Fibroblast of gingiva (primary cell): ENCODE results near the gene AUTS2.
A peak's percentile ranks its signal among the peaks of the same experiment; 100 is the strongest.

Source experiments
- DNase-seq: peaks from one replicate; pipeline ENCODE4 v3.0.0-alpha.2; 2011; ENCODE audit warnings: low read depth

The AUTS2 gene

DNA sequence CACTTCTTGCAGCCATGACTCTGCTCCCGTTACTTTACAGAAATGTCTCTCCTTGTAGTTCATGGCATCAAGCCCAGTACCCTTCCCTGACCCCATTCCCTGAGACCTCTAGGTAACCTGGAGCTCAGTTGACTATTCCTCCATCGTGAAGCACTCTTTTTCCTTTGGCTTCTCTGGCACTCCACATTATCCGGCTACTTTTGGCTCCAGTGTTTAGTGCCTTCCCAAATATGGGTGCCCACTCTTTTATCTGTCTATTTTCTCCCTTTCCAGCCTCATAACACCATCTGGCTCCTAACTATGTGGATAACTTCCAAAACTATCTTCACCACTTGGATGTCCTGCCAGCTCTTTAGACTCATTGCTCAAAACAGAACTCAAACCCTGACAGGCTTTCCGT, 788.9 kb downstream of the AUTS2 start:
- no peak for DNase-seq

DNA sequence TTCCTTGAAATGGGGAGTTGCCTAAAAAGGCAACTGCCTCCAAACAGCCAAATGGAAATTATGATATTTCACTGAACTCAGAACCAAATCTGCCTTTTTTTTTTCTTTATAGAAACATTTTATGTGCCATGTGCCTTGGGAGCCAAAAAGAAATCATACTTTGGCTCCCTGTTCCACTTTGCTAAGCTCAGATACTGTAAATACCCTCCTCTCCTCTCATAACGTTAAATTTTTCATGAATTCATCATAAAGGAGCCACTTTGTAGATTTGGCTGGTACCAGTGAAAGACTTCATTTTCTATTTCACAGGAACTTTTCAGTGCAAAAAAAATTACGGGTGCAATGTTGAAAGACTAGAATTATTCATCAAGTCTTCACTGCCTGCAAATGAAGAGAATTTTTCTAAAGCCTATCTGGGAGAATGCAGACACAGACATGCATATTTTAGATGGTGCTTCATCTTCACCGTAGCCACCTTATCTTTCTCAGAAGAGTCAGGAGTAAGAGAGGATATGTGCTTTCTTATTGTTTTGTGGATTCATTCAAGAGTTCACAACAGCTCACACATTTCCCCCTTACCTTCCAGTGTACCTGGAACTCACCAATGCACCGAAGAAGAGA, 791.4 kb downstream of the AUTS2 start:
- no peak for DNase-seq

DNA sequence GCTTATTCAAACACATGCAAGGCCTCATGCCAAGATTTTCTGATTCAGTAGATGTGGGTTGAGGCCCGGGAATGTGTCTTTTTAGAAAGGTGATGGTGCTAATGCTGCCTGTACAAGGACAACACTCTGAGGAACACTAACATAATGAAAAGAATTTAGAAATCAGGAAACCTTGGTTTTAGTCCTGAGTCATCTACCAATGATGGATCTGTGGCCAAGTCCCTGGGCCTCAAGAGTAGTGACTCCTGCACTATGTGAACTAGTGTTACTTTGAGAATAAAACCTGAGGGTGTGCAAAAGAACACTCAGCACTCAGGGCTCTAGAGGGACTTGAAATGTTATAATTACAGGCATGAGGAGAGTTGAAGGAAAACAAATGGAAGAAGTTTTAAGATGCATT, 792.0 kb downstream of the AUTS2 start:
- no peak for DNase-seq

DNA sequence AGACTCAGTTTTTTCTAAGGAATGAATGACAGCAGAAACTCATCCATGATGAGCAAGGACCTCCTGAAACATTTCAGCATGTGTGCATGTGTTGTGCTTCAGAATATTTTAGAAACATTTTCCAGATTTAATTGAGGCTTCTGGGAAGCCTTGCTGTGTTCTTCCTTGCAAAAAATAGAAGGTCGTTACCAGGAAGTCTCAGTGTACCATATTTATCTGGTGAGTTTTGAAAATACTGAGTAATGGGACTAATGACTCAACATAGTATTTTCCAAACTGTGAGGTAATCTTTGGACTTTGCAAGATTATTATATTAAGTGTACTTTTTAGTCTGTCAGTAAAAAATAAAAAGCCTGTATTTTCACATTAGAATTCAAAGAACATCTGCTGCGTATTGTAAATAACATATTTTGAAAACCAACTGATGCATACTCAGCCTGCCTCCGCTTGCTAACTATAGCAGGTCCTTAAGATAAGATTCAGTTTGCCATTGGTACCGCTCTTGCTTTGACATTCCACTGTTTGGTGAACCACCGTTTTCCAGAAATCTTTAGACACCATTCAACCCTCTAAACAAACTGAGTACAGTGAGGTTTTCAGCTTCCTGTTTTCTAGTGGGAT, 794.1 kb downstream of the AUTS2 start:
- DNase-seq: peak; percentile 19

DNA sequence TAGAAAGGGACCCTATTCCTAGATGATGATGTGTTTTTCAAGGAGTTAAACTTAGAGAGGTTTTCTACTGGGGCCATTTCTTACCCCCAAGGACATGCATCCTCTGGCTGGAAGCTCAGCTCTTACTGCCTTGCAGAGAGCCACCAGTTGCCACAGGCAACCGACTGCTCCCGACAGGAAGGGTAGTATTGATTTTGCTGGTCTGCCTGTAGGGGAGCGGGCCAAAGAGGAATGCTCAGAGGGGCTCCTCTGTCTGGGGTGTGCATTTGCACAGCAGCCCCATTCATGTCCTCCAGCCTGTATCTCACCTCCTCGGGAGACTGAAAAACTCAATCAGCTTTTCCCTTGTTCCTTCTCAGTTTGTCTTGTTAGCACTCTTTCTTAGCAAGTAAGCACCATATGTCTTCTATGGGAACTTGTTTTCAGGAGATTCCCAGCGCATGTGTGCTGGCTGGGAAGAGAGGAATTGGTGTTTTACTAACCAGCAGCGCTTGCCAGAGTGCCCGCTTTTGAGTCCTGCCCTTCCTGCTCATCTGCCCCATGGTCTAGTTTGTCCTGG, 794.7 kb downstream of the AUTS2 start:
- DNase-seq: no peak

DNA sequence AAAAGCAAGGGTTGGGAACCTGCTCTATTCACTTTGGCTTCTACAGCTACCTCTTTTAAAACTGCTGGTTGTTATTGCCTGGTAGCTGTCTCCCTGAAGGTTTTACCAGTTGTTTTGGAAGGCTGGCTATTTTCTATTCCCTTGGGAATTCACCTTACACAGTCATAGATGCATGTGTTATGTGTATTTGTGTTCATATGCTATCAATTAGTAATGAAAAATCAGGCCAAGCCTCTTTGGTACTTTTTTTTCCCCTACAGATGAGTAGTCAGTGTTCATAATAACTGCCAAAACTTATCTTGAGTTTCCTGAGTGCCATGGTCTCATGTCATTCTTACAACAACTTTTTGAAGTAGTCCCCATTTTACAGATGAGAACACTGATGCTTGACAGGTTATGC, 795.7 kb downstream of the AUTS2 start:
- no peak for DNase-seq

DNA sequence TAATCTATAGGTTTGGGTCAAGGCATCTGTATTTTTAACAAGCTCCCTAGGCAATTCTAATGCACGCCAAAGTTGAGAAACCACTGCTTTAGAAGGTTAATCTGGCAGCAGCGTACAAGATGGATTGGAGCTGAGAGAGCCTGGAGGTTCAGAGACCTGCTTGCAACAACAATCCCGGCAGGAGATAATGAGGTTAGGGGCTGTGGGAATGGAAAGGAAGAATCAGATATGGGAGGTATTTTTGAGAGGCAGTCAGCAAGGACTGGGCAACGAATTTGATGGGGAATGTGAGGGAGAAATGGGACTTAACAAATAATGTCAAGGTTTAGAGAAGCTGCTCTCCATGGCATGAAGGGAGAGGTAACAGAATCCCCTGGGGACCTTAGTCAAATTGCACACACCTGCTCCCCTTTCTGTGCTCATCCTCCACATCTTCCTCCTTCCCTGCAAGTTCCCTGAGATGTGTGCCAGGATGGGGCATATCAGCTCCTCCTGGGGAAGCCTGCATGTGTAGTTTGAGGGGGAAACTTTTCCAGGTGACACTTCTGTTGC, 802.6 kb downstream of the AUTS2 start:
- DNase-seq: no peak

DNA sequence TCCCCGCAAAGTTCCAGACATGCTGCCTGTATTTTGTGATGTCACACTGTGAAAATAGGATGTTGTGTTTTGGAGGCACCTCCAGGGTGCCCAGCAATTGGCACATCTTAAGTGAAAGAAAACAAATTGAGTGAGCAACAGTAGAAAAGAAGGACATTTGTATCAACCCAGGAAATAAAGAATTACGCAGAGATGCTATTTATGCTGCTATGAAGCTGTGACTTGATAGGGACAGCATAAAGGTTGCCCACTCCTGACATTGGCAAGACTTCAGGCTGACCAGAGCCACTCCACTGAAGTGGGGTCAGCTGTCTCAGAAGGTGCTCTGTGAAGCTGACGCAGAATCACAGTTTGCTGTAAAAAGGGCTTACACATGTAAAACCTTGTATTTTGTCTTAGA, 803.8 kb downstream of the AUTS2 start:
- no peak for DNase-seq

DNA sequence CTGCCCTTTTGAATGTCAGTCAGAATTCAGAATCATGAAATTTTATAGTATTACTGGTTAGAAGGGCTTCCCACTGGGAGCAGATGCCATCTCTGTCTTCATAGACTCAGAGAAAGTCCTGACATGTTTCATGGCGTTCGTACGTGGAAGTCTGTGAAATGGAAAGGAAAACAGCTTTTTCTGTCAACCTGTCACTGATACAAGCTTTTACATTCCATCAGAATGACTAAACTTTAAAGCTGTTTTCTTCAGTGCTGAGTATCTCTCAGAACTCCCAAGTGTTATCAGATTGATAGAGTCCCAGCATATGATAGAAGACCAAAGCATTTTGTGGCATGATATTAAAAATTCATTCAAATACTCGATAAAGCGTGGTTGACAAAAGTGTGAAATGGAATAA, 807.0 kb downstream of the AUTS2 start:
- DNase-seq: no peak

DNA sequence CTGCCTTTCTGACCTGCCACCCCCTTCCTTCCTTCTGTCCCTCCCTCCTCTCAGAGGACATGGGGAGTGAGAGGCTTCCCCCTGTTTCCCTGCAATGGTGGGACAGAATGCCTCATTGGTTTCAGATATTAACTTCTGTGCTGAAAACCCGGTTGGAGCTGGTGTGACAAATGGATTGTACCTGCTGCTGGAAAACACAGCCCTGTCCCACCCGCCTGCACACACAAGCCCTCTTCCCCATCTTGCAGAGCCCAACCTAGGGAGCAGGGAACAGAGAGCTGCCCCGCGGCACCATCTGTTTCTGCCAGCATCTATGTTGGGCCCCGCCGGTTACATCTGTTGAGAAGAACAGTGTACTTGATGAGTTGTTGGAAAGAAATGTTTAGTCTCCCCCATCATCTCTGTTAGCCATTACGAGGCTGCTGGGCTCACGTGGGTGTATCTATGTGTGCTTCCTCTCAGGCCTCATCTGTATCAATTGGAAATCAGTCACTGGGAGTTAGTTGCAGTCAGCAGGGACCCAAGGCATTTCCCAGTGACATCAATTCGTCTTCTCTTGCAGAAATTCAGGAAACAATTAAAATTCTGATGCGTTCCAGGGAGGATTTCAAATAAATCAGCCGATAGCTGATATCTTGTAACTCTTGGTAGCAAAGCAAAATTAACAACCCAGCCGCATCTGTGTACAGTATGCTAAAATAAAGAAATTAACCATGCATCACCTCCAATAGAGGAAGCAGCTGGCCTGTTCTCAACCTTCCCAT, 808.1 kb downstream of the AUTS2 start:
- no peak for DNase-seq

DNA sequence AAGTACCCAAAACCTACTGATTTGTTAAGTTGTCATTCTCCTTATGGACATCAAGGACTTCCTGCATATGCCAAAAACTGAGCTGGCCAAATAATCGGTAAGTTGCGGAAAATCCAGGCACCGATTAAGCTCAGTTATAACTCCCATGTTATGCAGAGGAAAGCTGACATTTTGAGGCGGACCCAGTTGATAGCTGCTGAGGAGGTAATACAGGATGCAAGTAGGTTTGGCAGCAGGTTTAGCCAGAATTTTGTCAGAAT, 808.6 kb downstream of the AUTS2 start:
- no peak for DNase-seq

DNA sequence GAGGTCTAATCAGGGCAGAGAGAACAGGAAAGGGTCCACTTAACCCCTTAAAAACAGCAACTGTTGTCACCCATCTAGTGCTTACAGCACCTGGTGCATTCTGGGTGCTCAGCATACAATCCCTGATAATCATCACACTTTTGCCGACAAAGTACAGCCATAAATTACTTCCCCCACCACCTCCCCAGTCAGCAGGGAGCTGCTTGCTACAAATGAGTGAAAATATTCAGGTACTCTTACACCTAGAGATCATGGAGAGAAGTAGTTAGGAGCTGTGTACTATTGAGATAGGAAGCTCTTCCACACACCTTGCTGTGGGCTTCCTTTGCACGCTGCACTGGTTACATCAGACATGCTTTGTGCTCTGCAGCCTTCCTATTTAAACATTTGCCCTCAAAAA, 810.2 kb downstream of the AUTS2 start:
- no peak for DNase-seq

DNA sequence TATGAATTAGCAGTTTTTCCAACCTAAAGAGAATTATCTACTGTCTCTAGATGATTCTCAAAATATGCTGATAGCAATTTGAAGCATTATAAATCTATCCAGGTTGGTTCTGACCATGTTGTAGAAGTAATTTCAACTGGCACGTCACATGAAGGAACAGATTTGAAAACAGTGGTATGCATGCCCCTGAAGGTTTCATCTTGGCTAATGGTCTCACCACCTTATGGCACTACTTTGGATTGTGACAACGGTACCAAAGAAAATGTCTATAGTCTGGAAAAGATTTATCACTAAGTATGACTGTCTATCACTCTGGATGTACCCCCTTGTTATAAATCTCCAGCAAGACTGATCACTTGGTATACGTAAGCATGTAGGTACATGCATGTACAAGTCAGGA, 810.6 kb downstream of the AUTS2 start:
- no peak for DNase-seq

DNA sequence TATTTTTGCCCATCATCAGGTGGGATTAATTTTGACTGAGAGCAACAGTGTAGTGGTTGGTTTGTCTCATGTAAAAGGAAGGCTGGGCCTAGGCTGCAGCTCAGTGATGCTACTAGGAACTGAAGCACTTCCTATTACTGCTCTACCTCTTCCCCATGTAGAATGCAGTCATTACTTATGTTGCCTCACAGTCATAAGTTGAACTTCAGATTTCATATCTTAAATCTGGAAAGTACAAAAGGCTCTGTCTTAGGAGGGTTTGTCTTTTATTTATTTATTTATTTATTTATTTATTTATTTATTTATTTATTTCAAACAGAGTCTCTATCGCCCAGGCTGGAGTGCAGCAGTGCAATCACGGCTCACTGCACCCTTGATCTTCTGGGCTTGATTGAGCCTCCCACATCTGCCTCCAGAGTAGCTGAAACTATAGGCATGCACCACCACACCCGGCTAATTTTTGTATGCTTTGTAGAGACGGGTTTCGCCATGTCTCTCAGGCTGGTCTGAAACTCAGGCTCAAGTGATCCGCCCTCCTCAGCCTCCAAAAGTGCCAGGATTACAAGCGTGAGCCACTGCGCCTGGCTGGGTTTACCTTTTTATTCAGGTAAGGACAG, 812.0 kb downstream of the AUTS2 start:
- no peak for DNase-seq

DNA sequence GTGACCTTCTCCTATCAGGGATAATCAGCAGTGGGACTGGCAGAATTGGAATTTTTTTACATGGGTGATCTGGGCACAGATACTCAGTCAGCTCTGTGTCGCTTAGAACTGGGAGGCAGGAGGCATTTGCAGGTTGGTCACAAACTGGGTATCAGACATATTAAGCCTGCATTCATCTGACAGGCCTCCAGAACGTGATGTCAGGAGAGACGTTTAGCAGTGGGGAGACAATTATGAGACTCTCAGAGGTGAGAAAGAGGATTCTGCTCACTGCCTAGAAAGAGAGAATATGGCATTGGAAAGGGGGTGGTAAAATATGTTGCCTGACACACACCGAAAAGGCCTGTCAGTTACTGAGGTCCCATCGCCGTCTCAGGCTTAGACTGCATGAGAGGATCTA, 816.1 kb downstream of the AUTS2 start:
- no peak for DNase-seq

DNA sequence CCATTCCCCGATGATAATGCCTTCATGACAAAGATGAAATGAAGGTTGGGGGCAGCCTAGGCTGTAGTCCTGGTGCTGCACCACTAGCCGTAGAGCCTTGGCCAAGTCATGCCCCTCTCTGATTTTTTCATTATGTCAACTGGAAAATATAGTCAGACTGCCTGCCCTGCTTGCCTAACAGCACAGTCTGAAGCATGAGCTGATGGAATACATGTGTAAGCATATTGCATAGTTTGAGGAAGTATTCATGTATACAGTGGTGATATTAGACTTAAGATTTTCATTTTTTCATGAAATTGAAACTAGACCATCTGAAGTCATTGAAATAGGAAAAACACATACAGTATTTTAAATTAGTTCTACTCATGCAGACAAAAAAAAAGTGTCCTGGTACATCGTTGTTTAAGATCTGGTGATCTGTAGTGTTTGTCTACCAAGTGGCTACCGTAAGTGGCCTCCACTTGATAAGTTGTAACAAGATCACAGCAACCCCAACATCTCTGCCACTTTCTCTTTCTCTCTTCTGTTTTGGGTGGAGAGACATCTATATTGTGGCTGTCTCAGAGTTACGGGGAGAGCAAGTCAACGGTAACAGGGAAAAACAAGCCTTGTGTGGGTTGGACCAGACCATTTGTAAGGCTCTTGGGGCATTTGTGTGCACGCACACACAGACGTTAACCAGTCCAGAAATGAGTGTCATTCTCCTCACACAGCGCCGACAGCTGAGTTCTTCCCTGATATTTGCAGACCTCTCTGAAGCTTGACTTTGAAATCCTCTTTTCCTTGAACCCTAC, 817.1 kb downstream of the AUTS2 start:
- no peak for DNase-seq

DNA sequence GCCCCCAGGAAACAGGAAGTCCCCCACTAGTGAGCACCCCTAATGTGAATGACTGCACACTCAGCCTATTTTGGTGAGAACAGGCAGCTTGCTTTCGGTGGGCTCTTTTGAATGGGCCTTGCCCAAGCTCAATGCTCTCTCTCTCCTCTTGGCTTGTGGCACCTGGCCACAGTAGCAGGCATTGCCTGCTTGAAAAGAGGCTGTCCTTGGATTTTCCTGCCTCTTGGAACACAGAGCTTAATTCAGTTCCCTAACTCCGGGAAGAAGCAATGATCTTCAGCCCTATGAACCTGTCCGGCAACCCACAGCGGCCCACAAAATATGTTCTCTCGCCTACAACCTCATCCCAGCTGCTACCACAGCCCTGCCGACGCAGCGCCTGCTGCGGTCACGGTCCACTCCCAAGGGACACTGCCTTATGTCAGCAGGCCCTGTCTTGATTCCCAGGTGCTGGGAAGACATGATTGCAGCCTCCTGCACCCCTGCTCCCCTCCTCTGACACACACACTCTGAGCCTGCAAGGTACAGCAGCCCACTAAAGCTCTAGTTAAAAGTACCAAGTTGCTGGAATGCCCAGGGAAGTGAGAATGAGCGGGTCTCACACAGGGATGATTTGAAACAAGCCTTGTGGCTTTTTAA, 818.2 kb downstream of the AUTS2 start:
- no peak for DNase-seq

DNA sequence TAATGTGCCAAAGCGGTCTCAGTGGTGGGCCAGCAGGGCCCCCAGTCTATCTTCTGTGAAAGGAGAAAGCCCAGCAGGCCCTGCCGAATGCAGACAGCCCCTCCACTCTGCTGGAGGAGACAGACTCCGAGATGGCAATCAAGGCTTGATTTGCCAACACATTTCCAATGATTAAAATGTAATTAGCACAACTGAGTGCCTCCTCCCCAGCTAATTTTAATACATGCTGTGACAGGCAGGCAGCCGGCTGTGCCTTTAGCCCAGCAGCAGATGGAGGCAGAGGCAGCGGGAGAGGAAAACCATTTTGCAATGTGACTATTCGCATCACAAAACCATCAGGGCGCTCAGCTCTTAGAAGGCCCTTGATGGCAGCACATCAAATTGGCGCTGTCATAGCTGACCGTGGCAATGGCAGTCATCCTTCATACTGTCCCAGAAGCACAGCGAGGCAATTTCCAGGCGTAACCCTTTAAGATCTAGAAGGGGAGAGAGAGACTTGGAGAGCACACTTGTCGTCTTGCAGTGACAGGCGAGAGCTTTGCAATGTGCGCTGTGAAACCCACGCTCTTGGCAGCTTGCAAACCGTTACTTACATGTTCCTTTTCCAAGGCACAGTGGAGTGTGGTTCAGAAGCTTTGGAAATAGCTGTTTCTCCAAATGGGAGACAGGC, 818.8 kb downstream of the AUTS2 start:
- DNase-seq: no peak

DNA sequence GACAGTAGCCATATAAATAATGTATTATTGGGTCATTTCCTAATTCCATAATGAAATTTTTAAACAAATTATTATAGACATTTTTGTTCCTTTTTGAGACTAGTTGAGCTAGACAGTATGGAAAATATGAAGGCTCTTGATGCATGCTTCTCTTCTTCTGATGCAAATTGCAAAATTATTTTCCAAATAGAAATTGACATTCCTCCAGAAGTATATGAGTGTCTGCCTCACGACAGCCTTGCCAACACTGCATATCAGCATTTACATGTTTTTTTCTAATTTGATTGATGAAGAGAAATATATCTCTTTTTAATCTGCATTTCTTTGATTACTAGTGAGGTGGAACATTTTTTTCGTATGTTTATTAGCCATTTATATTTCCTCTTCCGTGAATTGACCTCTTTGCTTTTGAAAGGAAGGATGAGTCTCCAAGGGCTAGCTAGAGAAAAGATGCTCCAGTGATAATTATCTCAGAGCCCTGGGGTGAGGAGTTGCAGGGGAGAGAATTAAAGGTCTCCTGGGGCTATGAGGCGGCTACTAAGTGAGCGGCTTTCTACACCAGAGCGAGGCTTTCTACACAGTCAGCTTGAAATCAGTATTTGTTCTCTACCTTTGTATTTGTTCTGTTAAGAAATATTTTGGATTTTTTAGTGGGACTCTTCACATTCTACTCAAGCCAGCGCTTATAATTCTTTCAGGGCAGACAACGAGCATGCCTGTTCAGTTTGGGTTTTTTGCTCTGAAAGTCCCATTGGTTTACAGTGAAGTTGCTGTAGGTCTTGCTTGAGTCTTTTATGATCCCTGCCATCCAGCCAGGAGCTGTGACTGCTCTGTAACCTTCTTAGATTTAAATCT, 821.5 kb downstream of the AUTS2 start:
- DNase-seq: no peak

DNA sequence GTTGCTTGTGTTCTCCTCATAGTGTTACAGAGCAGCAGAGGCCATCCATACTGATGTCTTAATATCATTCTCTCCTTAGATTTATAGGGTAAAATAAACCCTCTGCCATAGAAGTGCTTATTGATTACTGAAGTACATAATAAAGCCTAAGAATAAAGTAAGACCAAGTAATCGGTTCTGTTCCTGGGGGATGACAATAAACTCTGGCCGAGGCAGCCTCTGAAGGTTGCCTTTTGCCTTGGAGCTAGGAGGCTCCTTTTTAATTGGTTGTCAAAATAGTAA, 822.0 kb downstream of the AUTS2 start:
- no peak for DNase-seq
